Measurements from ENCODE around the gene EIF4E3.

Gene EIF4E3

DNA sequence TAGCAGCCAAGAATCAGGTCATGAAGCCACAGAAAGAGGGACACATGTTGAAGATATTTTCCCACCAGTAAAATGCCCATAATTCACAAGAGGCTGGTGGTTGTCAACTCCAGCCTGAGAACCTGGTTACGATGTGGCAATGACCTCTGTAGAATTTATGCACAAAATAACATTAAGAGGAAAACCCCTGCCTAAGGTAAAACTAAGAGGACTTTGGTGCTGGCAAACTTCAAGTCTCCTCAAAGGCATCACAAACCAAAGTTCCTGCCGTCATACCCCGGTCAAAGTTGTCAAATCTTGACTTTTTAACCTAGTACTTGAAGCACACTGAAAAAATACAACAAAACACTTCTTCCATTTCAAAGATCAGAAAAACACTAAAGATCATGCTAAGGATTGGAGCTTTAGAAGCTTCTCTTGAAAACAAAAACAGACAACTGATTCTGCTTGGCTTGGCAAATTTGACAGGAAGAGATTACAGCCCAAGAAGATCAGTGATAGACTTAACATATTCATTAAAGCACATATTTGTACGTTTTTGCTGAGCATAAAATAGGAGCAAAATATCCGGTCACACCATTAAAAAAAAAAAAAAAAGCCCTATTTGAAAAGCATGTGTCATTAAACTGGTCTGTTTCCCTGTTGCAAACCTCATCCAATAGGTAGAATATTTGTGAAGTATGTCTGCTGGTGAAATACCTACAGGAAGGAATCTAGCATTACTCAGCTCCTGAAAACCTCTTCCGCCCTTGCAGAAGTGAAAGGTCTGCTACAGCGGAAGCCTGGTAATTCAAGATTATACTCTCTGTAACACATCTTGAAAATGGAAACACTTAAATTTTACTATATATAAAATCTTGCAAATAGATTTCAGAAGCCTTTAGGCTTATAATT is 22.8 kb downstream of the EIF4E3 start:
- Histone ChIP-seq H3K9me3 (ENCODE audit: insufficient read depth, low read length) (no peaks in the 10 kb centered on the region), H3F3A (ENCODE audit: insufficient read depth) (no peaks in the 10 kb centered on the region), H3K36me3 (ENCODE audit: low read length) (no peaks in the 10 kb centered on the region), H3K9me2 (replicated peaks; ENCODE audit: insufficient read depth, low read length) (no peaks in the 10 kb centered on the region), H3K4me3 (ENCODE audit: insufficient read depth, low read length, poor library complexity, severe bottlenecking) (no peak overlapping the region), H3K27me3 (ENCODE audit: low read length) (0 out of 2 replicates have a peak, but pooled peaks cover 3% of the 10 kb centered on the region), H4K20me1 (ENCODE audit: low read depth, low read length) (no peaks in the 10 kb centered on the region), H3K27ac (ENCODE audit: low read depth, low read length) (no peak overlapping the region), H3K4me2 (ENCODE audit: low read depth, low read length, poor library complexity, severe bottlenecking) (no peak overlapping the region), H3K9ac (ENCODE audit: low read length) (no peak overlapping the region), H2AFZ (ENCODE audit: low read depth, low read length, severe bottlenecking) (no peak overlapping the region), H3K79me2 (ENCODE audit: insufficient read depth, low read length) (no peaks in the 10 kb centered on the region)
- TF ChIP-seq EZH2phosphoT487 (conservative IDR thresholded peaks at IDR 0.05; ENCODE audit: low read length) (no peak), CTCF (IDR thresholded peaks at IDR 0.05; ENCODE audit: insufficient read depth, low read length, poor library complexity, severe bottlenecking) (no peak)

DNA sequence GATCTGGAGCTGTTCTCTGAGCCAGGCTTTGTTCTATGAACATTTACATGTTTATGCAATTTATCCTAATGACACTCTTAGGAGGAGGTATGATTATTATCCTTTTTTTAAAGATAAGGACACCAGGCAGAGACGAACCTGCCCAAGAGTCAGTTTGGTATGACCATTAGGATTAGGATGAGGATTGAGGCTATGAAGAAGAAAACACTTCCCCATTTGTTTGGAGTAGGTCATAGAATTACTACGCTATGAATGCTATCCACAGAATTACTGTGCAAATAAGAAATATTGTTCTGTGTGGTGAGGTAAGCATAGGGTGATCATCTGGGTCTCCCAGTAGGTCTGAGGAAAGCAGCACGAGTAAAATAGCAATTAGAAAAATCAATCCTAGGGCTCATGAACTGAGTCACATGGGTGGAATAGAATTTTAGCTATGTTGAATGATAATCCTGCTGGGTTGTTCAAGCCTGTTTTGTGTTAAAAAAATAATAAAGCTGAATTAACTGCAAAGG is 23.9 kb downstream of the EIF4E3 start:
- Histone ChIP-seq H3K9me3 (ENCODE audit: insufficient read depth, low read length) (no peaks in the 10 kb centered on the region), H3K4me3 (ENCODE audit: insufficient read depth, low read length, poor library complexity, severe bottlenecking) (no peak overlapping the region), H4K20me1 (ENCODE audit: low read depth, low read length) (no peaks in the 10 kb centered on the region), H2AFZ (ENCODE audit: low read depth, low read length, severe bottlenecking) (no peak overlapping the region), H3K79me2 (ENCODE audit: insufficient read depth, low read length) (no peaks in the 10 kb centered on the region), H3K36me3 (ENCODE audit: low read length) (no peaks in the 10 kb centered on the region), H3K9me2 (replicated peaks; ENCODE audit: insufficient read depth, low read length) (no peaks in the 10 kb centered on the region), H3K9ac (ENCODE audit: low read length) (no peak overlapping the region), H3F3A (ENCODE audit: insufficient read depth) (no peaks in the 10 kb centered on the region), H3K27me3 (ENCODE audit: low read length) (0 out of 2 replicates have a peak, but pooled peaks cover 3% of the 10 kb centered on the region), H3K4me2 (ENCODE audit: low read depth, low read length, poor library complexity, severe bottlenecking) (no peak overlapping the region), H3K27ac (ENCODE audit: low read depth, low read length) (no peak overlapping the region)
- TF ChIP-seq CTCF (IDR thresholded peaks at IDR 0.05; ENCODE audit: insufficient read depth, low read length, poor library complexity, severe bottlenecking) (no peak), EZH2phosphoT487 (conservative IDR thresholded peaks at IDR 0.05; ENCODE audit: low read length) (no peak)

GRCh38 chr3:71695000-71695482 is 30.2 kb downstream of the EIF4E3 start:
- H3K27ac ChIP-seq (ENCODE audit: low read depth, low read length) = no peak overlapping the region
- no peak overlapping the region for H2AFZ ChIP-seq (ENCODE audit: low read depth, low read length, severe bottlenecking)

More at GRCh38 chr3:71695000-71695482, 30.2 kb downstream of the EIF4E3 start:
- Histone ChIP-seq H3K9me2 (replicated peaks; ENCODE audit: insufficient read depth, low read length) (no peaks in the 10 kb centered on the region), H3K9ac (ENCODE audit: low read length) (no peak overlapping the region), H3K9me3 (ENCODE audit: insufficient read depth, low read length) (no peaks in the 10 kb centered on the region), H3K27me3 (ENCODE audit: low read length) (no peaks in the 10 kb centered on the region), H3K36me3 (ENCODE audit: low read length) (no peaks in the 10 kb centered on the region), H4K20me1 (ENCODE audit: low read depth, low read length) (no peaks in the 10 kb centered on the region), H3F3A (ENCODE audit: insufficient read depth) (no peaks in the 10 kb centered on the region), H3K4me2 (ENCODE audit: low read depth, low read length, poor library complexity, severe bottlenecking) (no peak overlapping the region), H3K79me2 (ENCODE audit: insufficient read depth, low read length) (no peaks in the 10 kb centered on the region), H3K4me3 (ENCODE audit: insufficient read depth, low read length, poor library complexity, severe bottlenecking) (no peak overlapping the region)
- TF ChIP-seq CTCF (IDR thresholded peaks at IDR 0.05; ENCODE audit: insufficient read depth, low read length, poor library complexity, severe bottlenecking) (no peak), EZH2phosphoT487 (conservative IDR thresholded peaks at IDR 0.05; ENCODE audit: low read length) (no peak)
